Endometrium (tissue), 2 donors: ENCODE data around the gene RAN.
"Not testable (repeated sequence)": the region's sequence is repeated elsewhere in the genome, so short reads cannot be mapped to it uniquely, and the experiment has no call there.

Experiments
- FAIRE-seq: peaks from 2 replicates; lab custom pipeline; 2012; peaks lifted over from hg19 to GRCh38; lab: Jason Lieb, UNC
- donor health status: control.
- donor health status: control.

The RAN gene

DNA sequence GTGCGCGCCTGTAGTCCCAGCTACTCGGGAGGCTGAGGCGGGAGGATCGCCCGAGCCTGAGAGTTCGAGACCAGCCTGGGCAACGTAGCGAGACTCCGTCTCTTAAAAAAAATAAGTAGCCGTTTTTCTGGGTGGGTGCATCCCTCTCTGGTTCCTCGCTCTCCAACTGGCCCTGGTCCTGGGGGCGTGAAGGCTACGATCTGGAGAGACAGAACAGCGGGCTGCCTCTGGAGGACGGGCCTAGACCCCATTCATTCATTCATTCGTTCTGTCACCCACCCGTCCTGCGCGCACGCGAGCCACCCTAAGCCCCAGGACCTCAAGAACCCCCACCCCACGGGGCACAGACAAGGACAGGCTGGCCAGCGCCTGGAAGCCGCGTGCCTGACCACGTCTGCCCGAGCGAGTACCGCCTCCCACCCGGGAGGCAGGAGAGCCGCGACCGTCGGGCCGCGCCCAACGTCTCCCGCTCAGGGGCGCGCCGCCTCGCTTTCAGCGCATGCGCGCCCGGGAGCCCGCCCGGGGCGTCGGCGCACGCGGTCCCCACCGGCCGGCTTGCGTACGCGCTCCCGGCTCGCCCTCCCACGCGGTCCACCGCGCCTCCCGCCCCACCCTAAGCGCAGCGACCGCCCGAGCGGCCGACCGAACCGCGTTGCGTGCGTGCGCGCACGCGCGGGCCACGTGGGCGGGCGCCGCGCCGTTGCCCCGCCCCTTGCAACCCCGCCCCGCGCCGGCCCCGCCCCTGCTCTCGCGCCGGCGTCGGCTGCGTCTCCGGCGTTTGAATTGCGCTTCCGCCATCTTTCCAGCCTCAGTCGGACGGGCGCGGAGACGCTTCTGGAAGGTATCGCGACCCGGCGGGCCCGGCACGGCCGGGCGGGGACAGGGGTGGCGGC lies at the start of gene RAN:
TSS of gene RAN (plus strand) at position 781 of the 893 bp plus-strand sequence. CDS start 528 bp downstream, outside the sequence.
- no peak for FAIRE-seq

DNA sequence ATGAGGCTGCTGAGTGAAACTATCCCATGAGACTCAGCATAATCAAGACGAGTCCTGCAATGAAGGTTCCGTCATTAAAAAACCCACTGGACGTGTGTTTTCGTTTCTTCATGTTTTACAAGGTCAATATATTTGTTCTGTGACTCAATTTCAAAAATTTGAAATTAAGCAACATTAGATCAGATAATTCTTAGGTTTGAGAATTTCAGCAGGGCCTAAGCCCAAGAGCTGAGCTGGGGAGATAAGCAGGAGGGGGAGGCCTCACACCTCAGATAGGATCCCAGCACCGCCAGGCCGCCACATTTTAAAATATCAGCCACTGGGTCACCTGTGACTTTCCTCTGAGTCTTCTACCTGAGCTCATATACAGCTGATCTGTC lies 46.1 kb upstream of the RAN start:
- FAIRE-seq, result no peak

- no peak for FAIRE-seq
These were observed 45.6 kb upstream of the RAN start for GRCh38 chr12:130826151-130826801.

GRCh38 chr12:130827432-130827831 lies 44.4 kb upstream of the RAN start:
- FAIRE-seq, result no peak

GRCh38 chr12:130828895-130829294 lies 43.0 kb upstream of the RAN start:
- FAIRE-seq, result no peak

DNA sequence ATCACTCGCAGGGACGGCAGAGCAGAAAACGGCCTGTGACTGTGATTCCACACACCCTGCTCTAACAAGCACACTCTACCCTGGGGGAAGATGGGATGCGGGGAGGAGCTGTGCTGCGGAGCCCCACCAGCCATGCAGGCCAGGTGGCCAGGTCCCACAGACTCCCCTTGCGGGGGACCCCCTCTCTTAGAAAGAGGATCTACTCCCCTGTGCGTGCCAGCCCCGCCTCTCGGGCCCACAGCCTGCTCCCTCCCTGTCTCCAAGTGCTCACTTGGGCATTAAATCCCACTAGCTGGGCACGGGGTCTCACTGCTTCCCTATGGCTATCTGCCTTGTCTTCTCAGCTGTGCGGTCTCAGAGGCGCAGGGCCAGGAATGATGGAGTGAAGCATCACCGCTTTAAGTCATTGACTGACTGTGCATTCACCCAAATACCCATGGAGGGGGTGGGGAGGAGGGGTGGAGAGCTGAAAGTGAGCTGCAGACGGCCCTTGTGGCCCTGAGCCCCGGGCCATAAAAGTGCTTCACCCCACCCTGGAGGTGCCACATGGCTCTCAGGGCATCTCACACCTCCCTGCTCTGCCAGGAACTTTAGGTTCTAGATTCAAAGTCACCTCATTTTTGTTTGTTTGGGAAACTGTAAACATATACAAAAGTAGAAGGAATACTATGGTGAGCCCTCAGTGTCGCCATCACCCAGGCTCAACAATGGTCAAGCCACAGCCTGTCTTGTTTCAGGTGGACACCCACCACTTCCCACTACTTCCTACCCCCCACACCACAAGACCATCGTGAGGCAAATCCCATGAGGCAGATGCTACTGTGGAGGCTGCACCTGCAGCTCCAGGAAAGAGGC lies 42.2 kb upstream of the RAN start:
- FAIRE-seq, result no peak

DNA sequence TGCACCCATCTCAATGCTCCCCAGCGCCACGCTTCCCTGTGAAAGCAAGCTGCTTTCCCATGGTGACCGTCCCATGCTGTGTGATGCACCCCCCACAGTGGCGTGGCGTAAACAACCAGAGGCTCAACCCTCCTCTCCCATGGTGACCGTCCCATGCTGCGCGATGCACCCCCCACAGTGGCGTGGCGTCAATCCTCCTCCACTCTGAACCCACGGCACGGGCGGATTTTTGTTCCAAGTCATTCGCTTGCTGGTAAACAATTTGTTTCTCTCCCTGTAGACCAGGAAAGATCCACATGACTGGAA lies 41.7 kb upstream of the RAN start:
- FAIRE-seq, result no peak

DNA sequence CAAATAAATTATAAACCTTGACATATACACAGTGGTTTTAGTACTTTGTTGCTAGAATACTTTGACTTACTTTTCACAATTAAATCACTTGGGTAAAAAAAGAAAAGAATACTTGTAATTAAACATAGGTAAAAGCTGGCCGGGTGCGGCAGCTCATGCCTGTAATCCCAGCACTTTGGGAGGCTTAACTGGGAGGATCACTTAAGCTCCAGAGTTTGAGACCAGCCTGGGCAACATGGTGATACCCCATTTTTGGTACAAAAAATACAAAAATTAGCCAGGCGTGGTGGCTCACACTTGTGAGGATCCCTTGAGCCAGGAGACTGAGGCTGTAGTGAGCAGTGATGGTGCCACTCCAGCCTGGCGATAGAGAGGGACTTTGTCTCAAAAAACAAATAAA lies 40.6 kb upstream of the RAN start:
- no peak for FAIRE-seq

DNA sequence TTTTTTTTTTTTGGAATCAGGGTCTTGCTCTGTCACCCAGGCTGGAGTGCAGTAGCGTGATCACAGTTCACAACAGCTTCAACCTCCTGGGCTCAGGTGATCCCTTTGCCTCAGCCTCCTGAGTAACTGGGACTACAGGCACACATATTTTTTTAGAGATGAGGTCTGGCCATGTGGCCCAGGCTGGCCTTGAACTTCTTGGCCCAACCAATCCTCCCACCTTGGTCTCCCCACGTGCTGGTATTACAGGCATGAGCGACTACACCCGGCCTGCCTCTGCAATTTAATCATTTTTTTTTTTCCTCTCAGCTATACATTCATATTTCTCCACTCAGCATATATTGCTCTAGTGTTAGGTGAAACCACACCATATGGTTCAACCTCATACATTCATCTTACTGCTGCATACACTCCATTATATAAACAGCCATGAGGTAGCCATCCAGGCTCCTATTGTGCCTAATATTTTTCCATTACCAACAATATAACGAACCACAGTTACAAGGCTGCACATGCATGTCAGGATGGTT lies 39.9 kb upstream of the RAN start:
- FAIRE-seq, result no peak

- FAIRE-seq, result no peak
These were observed 39.2 kb upstream of the RAN start for GRCh38 chr12:130832561-130833209.

- FAIRE-seq, result no peak
These were observed 36.9 kb upstream of the RAN start for GRCh38 chr12:130835011-130835410.

DNA sequence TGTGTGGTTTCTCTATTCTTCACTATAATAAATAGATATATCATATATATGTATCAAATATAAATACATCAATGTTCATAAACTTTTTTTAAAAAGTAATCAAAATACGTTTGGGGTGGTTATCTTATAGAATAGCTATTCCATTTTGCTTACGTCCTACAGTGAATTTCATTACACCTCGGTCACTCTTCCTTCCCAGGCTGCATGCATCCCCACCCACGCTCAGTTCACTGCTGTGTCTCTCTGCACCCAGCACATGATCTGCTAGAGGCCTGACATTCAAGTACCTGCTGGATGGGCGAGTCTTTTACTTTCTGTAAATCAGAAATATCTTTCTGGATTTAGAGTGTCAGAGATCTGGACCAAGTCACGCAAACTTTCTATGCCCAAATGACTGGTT lies 36.4 kb upstream of the RAN start:
- FAIRE-seq, result no peak

- no peak for FAIRE-seq
These were observed 33.4 kb upstream of the RAN start for GRCh38 chr12:130838284-130838950.

DNA sequence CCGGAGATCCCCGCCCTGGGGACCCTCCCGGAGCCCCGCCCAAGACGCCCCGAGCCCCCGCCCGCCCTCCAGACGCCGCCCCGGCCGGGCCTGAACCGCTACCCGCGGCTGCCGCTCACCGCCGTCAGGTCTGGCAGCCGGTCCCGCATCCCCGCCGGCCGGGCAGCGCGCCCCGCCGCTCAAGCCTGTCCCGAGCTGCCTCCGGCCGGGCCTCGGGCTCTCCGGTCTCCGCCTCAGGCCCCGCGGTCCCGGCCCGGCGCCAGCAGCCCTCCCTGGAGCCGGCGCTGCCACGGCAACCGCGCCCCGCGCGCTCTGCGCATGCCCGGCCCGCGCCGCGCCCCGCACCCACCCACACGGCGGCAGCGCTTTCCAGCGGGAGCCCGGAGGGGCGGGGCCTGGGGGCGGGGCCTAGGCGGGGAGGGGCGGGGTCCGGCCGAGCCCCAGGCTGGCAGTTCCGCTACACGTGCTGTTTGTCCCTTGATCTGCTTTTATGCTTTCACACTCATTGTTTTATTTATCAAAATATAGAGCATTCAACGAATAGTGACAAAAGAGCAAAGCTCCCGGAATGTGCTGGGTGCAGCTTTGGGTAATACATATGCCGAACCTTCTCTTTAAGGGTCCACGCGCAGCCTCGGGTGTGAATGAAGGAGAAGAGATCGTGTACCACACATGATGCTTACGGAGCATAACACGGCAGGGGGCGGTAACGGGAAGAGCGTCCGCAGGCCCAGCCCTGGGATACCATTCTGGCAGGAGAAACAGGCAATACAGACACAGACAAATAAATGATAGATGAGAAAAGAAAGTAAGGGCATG lies 32.7 kb upstream of the RAN start, which contains the start of gene STX2:
TSS of gene STX2 (minus strand) at position 300 of the 819 bp plus-strand sequence. CDS start at position 149, 151 bp downstream.
- no peak for FAIRE-seq

DNA sequence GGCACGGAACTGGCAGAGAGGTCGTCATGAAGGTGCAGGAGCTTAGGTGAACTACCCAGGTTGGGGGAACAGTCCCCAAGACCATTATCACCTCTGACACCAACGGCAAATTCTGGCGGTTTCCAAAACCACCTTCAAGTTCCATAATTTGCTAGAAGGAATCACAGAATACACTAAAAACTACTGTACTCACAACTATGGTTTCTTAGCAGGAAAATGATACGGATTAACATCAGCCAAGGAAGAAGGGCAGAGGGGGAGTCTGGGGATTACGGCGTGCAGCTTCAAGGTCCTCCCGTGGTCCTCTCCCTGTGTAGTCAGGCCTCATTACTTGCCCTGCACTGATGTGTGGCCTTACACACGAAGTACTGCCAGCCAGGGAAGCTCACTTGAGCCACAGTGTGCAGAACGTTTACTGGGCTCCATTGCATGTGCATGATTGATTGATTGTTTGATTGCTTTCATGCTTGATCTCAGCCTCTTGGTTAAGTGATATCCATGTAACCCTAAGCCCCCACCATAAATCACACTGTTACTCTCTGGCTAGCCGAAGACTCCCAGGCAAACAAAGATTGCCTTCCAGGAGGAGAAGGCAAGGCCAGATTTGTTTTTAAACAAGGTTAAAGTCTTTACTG lies 32.0 kb upstream of the RAN start:
- no peak for FAIRE-seq

- FAIRE-seq, result no peak
These were observed 25.5 kb upstream of the RAN start for GRCh38 chr12:130846369-130846768.

- no peak for FAIRE-seq
These were observed 24.8 kb upstream of the RAN start for GRCh38 chr12:130847112-130847511.

- not testable (repeated sequence) for FAIRE-seq
These were observed 23.8 kb upstream of the RAN start for GRCh38 chr12:130848105-130848504.

DNA sequence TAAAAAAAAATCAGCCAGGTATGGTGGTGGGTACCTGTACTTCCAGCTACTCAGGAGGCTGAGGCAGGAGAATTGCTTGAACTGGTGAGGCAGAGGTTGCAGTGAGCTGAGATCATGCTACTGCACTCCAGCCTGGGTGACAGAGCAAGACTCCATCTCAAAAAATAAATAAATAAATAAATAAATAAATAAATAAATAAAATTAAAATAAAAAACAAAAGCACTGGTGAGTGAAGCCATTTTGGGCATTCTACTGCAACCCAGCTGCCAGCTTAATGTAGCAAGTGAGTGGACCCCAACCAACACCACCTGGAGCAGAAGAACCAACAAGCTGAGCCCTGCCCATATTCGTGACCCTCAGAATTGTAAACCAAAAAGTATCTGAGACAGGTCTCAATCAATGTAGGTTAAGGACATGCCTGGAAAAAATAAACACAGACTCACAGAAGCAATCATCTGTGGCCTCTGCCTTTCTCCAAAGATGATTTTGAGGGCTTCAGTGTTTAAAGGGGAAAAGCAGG lies 23.0 kb upstream of the RAN start:
- not testable (repeated sequence) for FAIRE-seq
